Inflammatory macrophage treated with lipopolysaccharide for 1 hour (primary cell): ENCODE data around the gene CHST12.
"Not testable (repeated sequence)": the region's sequence is repeated elsewhere in the genome, so short reads cannot be mapped to it uniquely, and the experiment has no call there.

Source experiments
- DNase-seq, 2 donors: peaks; one replicate each; pipeline ENCODE4 v3.0.0-alpha.2; 2020 to 2022

The CHST12 gene

DNA sequence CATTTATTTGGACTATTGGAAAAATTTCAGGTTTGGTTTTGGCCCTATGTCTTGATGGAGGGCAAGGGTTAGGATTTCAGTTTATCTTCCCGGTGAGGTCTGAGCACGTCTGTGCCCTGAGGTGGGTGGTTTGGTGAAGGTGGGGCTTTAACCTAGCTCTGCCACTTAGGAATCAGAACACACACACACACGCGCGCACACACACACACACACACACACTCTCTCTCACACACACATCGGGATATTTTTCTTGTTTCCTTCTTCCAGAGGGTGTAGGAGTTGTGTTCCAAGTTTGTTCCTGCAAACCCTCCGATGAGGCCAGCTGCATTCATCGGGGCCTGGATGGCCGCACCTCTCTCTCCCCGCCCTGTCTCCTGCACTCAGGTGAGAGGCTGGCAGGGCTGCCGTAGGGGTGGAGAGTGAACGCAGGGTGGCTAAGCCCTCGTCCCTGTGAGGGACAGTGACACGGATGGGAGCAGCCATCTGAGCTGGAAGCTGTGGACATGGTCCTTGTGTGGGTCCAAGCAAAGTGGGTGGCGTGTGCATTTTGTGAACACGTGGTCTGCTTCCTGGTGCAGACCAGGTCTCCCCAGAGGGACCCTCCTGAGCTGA lies 34.2 kb downstream of the CHST12 start:
- no peak for DNase-seq

GRCh38 chr7:2438186-2438585 lies 34.8 kb downstream of the CHST12 start:
- no peak for DNase-seq

GRCh38 chr7:2438775-2439174 lies 35.4 kb downstream of the CHST12 start:
- no peak for DNase-seq

DNA sequence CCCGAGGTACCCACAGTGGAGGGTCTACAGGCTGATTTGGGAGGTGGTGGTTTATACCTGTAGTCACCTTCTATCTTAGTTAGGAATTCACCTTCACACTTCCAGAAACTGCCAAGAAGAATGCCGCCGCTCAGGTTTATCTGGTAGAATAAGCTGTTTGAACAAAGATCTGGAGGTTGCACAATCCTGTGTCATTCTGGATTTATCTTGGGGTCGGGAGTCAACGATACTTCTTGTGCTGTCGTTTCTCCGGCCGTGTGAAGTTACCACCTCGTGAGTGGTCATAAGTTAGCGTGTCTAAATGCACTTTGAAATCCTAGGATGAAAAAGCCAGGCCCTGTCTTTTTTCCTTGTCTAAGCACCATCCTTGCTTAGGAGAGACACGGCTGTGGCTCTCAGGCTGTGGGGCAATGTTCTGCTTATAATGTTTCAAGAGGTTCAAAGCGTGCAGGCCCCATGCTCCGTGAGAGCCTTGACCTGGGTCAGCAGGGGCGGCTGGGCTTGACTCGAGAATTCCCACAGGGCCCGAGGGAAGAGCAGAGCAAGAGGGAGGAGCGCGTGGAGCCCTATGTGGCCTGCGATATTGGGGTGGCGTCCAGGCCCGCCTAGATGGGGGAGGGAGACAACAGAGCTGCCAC lies 37.3 kb downstream of the CHST12 start:
- DNase-seq, result no peak

GRCh38 chr7:2441430-2442058 lies 38.1 kb downstream of the CHST12 start:
- no peak for DNase-seq

GRCh38 chr7:2443491-2443890 lies 40.1 kb downstream of the CHST12 start:
- DNase-seq, result no peak

- DNase-seq, result no peak
Observed at GRCh38 chr7:2444476-2444875, 41.1 kb downstream of the CHST12 start.

- DNase-seq, result no peak
Observed at GRCh38 chr7:2445047-2445446, 41.6 kb downstream of the CHST12 start.

GRCh38 chr7:2445898-2446555 lies 42.6 kb downstream of the CHST12 start:
- no peak for DNase-seq

DNA sequence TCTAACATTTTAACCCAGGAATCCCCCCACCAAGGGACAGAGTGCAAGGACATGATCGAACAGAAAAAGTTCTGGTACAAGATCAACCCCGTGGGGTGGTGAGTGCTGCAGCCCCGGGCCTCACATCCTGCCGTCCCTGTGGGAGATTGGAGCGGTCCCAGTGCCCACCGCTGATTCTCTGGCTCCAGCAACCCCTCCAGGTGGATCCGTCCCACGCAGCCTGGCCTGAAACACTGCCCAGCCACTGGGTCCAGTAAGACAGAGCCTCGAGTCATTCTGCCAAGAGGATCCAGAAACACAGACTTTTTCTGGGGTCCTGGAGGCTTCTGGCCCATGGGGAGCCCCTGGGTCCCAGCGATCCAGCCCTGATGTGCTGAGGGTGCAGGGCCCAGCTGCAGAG lies 43.3 kb downstream of the CHST12 start:
- no peak for DNase-seq

DNA sequence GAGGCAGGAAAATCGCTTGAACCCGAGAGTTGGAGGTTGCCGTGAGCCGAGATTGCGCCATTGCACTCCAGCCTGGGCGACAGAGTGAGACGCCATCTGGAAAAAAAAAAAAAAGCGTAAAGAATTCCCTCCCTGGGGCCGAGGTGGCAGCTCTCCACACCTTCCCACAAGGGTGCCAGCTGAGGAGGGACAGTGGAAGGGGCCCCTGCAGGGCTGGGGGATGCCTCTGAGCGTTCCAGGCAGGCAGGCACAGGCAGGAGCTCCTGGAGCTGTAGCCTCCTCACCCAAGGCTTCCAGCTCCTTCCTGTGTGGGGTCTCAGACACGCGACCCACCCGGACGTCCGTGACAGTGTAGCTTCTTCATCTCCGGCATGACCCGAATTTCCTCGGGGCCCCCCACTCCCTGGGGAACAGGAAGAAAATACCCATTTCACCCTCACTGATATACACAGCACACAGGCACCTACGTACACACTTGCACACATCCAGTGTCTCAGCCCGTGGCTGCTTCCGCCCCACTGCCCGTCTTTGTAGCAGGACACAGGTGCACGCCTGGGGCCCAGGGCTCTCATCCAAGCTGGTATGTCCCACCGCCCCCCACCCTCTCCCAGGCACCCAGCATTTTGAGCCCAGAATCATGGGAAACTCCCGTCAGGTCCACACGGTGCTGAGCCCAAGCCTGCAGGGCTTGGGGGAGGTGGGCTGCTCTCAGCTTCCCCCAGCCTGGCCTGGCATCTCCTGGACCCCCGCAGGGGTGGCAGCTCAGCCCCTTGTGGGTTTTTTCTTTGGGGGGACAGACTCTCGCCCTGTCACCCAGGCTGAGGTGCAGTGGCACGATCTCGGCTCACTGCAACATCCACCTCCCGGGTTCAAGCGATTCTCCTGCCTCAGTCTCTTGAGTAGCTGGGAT lies 47.0 kb downstream of the CHST12 start:
- no peak for DNase-seq

- peak; percentile 46 to 90 for DNase-seq
Observed at GRCh38 chr7:2451171-2452073, 48.0 kb downstream of the CHST12 start.

GRCh38 chr7:2452074-2452507 lies 48.7 kb downstream of the CHST12 start:
- DNase-seq, result peak; percentile 59 to 63

GRCh38 chr7:2452643-2453270 lies 49.3 kb downstream of the CHST12 start:
- DNase-seq, result no peak

DNA sequence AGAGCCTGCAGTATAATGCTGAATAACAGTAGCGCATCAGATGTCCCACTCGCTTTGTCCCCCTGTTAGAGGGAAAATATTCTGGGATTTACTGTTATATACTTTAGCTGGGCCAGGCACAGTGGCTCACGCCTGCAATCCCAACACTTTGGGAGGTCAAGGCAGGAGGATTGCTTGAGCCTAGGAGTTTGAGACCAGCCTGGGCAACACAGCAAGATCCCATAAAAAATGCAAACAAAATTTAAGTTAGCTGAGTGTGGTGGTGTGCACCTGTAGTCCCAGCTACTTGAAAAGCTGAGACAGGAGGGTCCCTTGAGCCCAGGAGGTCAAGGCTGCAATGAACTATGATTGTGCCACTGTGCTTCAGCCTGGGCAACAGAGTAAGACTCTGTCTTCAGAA lies 50.4 kb downstream of the CHST12 start:
- DNase-seq, result not testable (repeated sequence)

GRCh38 chr7:2459674-2460073 lies 56.3 kb downstream of the CHST12 start:
- DNase-seq, result no peak

- DNase-seq, result no peak
Observed at GRCh38 chr7:2460188-2460587, 56.8 kb downstream of the CHST12 start.

DNA sequence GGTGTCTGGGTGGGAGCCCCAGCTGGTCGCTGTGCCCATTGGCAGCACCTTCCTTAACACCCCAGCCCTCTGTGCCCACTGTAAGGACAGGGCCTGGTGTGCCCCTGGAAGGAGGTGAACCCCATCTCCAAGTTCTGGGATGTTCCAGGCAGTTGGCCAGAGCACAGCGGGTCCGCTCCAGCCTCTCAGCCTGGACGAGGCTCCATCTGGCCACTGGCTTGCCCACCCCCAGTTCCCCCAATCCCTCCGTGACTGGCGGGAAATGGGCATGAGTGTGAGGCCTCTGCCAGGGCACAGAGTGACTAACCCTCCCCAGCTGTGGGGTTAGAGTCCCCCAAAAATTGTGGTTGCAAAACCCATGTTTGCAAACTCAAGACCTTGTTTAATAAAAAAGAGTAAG lies 57.2 kb downstream of the CHST12 start:
- DNase-seq, result no peak

DNA sequence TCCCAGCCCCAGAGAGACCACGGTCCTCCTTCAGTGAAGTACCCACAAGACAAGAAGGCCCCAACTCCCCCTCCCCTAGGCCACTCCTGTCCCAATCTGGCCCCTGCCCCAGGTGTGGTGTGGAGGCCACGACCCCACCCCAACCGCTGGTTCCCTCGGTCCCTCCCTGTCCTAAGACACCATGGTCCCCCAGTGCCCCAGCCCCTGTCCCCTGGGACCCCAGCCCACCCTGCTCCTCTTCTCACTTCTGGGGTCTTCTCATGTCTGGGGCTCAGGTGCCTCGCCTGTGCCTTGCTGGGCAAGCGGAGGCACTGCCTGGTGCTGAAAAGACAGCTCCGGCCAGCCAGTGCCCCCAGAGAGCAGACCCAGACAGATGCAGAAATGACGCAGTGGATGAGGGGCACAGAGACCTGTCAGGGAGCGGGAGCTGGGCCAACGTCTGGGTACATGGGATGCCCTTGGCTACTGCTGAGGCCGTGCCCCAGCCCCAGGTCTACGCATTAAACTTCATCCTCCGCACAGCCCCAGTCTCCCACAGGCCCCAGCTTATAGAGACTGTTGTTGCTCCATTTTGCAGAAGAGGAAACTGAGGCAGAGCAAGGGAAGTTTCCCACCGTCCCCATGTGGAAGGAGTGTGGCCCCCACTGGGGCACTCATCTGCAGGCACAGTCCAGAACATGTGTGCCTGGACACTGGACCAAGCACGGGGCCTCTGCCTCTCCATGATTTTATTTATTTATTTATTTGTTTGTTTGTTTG lies 58.0 kb downstream of the CHST12 start:
- DNase-seq, result no peak

DNA sequence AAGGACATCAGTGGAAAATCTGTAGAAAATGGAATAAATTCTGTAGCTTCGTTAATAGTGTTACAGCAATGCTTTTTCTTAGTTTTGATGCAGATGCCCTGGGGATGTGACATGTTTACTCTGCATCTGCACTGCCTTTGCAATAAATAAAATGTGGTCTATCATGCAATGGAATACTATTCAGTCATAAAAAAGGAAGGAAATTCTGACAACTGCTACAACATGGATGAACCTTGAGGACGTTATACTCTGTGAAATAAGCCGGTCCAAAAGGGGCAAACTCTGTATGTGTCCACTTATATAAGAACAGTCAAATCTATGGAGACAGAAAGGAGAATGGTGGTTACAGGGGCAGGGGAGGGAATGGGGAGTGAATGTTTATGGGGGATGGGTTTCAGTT lies 59.3 kb downstream of the CHST12 start:
- no peak for DNase-seq
